Thyroid gland (tissue), 4 donors: ENCODE results near the gene ATRN.

Experiments
- POLR2A ChIP-seq, 2 donors: fragments of 450-650 bp; IDR thresholded peaks; one replicate each; pipeline ENCODE4 v1.6.1; 2017; ENCODE audit warnings: antibody characterized with exemption in 2 of 2, mild to moderate bottlenecking in 2 of 2, moderate library complexity in 1 of 2
- TF ChIP-seq, protein P1 (sequence below), 6 experiments: fragments of 200-600 bp in 3 of 6; fragments of 450-650 bp in 3 of 6; sonication (generic) in 3 of 6; IDR thresholded peaks; one replicate each; pipeline ENCODE4 v1.5.1; 2016 to 2019; ENCODE audit warnings: antibody characterized with exemption in 6 of 6, mild to moderate bottlenecking in 2 of 6, inconsistent platforms in 1 of 6, moderate library complexity in 1 of 6

DNA sequence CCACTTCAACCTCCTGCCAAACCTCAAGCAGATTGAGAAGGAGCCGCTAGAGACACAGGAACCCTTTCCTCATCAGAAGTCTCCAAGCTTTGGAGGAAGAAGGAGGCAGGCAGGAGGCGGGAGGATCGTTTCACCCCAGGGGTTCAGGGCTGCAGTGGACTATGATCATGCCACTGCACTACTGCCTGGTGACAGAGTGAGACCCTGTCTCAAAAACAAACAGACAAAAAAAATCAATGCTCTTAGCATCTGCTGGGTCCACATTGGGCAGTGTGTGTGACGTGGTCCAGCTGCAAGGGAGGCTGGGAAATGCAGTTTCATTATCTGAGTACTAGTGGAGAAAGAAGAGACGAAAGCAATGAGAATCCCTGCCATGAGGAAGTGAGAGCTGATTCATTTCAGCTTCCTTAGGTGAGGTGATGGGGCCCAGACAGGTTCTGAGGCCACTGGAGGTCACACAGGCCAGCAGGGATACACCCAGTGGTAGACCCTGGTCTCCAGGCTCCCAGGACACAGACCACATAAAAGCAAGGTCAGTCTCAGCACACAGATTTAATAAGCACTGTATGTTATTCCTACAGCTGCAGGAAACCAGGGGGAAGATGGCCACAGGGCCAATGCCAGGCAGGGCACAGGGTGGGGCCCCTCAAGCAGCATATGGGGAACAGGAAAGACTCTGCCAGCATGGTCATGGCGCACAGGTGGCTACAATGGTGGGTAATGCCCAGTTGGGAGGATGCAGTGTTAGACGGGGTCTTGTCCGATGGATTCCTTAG lies 188.1 kb downstream of the ATRN start:
- TF ChIP-seq, protein P1, sequence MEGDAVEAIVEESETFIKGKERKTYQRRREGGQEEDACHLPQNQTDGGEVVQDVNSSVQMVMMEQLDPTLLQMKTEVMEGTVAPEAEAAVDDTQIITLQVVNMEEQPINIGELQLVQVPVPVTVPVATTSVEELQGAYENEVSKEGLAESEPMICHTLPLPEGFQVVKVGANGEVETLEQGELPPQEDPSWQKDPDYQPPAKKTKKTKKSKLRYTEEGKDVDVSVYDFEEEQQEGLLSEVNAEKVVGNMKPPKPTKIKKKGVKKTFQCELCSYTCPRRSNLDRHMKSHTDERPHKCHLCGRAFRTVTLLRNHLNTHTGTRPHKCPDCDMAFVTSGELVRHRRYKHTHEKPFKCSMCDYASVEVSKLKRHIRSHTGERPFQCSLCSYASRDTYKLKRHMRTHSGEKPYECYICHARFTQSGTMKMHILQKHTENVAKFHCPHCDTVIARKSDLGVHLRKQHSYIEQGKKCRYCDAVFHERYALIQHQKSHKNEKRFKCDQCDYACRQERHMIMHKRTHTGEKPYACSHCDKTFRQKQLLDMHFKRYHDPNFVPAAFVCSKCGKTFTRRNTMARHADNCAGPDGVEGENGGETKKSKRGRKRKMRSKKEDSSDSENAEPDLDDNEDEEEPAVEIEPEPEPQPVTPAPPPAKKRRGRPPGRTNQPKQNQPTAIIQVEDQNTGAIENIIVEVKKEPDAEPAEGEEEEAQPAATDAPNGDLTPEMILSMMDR (IDR thresholded peaks at IDR 0.05), result no peak
- TF ChIP-seq POLR2A (IDR thresholded peaks at IDR 0.05), result no peak
